Measurements from ENCODE around the gene CLSTN1.
"Not testable (repeated sequence)": the region's sequence is repeated elsewhere in the genome, so short reads cannot be mapped to it uniquely, and the experiment has no call there.

Gene CLSTN1

GRCh38 chr1:9805006-9805508, 18.7 kb downstream of the CLSTN1 start:
- H3K27ac Mint-ChIP-seq, result peak overlapping the region; percentile 35 to 94 (median 37)
- peaks cover 30% of the 10 kb centered on the region for H3K4me1 Mint-ChIP-seq
- H3K9me3 Mint-ChIP-seq, result no peaks in the 10 kb centered on the region
- H3K36me3 Mint-ChIP-seq (ENCODE audit: low read depth), result no peaks in the 10 kb centered on the region
- H3K27me3 Mint-ChIP-seq (ENCODE audit: low read depth), result no peaks in the 10 kb centered on the region
- no peak overlapping the region for H3K4me3 Mint-ChIP-seq
- no peak for TF ChIP-seq CTCF (IDR thresholded peaks at IDR 0.05; ENCODE audit: unreplicated experiment in 3 of 3)

- not testable (repeated sequence) for H3K27me3 Mint-ChIP-seq (ENCODE audit: low read depth); H3K9me3 Mint-ChIP-seq
- peak overlapping the region in 2 of 3 experiments; percentile 47 to 82 for H3K27ac Mint-ChIP-seq
These were observed 20.5 kb downstream of the CLSTN1 start for GRCh38 chr1:9803003-9803918.

GRCh38 chr1:9801909-9802308, 21.9 kb downstream of the CLSTN1 start:
- Mint-ChIP-seq H3K9me3 (no peaks in the 10 kb centered on the region), H3K4me3 (no peak overlapping the region), H3K4me1 (peaks cover 18% of the 10 kb centered on the region), H3K36me3 (ENCODE audit: low read depth) (peaks cover 5% of the 10 kb centered on the region), H3K27me3 (ENCODE audit: low read depth) (peaks cover 6% of the 10 kb centered on the region), H3K27ac (peak overlapping the region in 1 of 3 experiments; percentile 54)
- no peak for TF ChIP-seq CTCF (IDR thresholded peaks at IDR 0.05; ENCODE audit: unreplicated experiment in 3 of 3)

More at GRCh38 chr1:9803003-9803918, 20.5 kb downstream of the CLSTN1 start:
- H3K4me1 Mint-ChIP-seq, result peaks cover 23% of the 10 kb centered on the region
- H3K4me3 Mint-ChIP-seq; H3K36me3 Mint-ChIP-seq (ENCODE audit: low read depth): not testable (repeated sequence)

- Mint-ChIP-seq H3K4me3 (no peak overlapping the region), H3K27ac (peak overlapping the region in 1 of 3 experiments; percentile 82), H3K36me3 (ENCODE audit: low read depth) (peaks cover 5% of the 10 kb centered on the region), H3K9me3 (no peaks in the 10 kb centered on the region), H3K4me1 (peaks cover 31% of the 10 kb centered on the region), H3K27me3 (ENCODE audit: low read depth) (peaks cover 6% of the 10 kb centered on the region)
- no peak for TF ChIP-seq CTCF (IDR thresholded peaks at IDR 0.05; ENCODE audit: unreplicated experiment in 3 of 3)
These were observed 25.3 kb downstream of the CLSTN1 start for GRCh38 chr1:9798236-9799130.

DNA sequence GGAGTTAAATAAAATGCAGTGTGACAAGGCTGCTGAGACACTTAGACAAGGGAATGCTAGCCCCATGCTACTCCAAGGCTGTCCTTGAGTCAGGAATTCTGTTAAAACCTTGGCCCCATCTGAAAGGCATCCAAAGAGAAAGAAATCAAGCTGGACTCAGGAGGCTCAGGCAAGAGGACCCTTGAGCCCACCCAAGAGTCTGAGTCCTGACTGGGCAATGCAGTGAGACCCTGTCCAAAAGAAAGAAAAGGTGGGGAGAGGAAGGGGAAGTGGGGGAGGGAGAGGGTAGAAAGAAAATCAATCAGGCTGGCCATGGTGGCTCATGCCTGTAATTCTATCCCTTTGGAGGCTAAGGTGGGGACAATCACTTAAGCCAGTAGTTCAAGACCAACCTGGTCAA, 26.7 kb downstream of the CLSTN1 start:
- Mint-ChIP-seq H3K27ac (peak overlapping the region; percentile 76 to 97 (median 91)), H3K4me1 (peaks cover 45% of the 10 kb centered on the region), H3K27me3 (ENCODE audit: low read depth) (peaks cover 6% of the 10 kb centered on the region), H3K36me3 (ENCODE audit: low read depth) (peaks cover 8% of the 10 kb centered on the region), H3K9me3 (no peaks in the 10 kb centered on the region), H3K4me3 (peak overlapping the region in 1 of 3 experiments; percentile 15)
- TF ChIP-seq CTCF (IDR thresholded peaks at IDR 0.05; ENCODE audit: unreplicated experiment in 3 of 3), result no peak

DNA sequence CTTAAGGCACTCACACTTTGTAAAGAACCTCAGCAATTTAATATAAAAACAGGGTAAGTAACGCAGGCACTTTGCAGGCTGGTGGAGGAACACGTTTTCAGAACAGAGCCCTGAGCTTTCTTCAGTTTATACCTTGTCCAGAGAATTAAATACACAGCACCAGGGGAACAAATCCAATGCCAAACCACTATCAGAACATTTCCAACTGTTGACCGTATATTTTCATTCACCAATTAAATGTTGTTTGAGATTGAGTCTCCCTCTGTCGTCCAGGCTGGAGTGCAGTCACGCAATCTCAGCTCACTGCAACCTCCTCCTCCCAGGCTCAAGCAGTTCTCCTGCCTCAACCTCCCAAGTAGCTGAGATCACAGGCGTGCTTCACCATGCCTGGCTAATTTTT, 29.7 kb downstream of the CLSTN1 start:
- TF ChIP-seq CTCF (IDR thresholded peaks at IDR 0.05; ENCODE audit: unreplicated experiment in 3 of 3), result no peak
- H3K9me3 Mint-ChIP-seq, result no peaks in the 10 kb centered on the region
- H3K27ac Mint-ChIP-seq, result peak overlapping the region; percentile 25 to 81 (median 77)
- peaks cover 21% of the 10 kb centered on the region for H3K36me3 Mint-ChIP-seq (ENCODE audit: low read depth)
- peaks cover 47% of the 10 kb centered on the region for H3K4me1 Mint-ChIP-seq
- H3K27me3 Mint-ChIP-seq (ENCODE audit: low read depth), result peaks cover 3% of the 10 kb centered on the region
- no peak overlapping the region for H3K4me3 Mint-ChIP-seq
